MM.1S (cell line): ENCODE measurements around the gene TXLNG.

ENCODE experiments used
- EZH2 ChIP-seq: fragments of 300-600 bp; sonication (generic); optimal IDR thresholded peaks from 2 replicates; pipeline ENCODE3; 2017; ENCODE audit warnings: low read depth, mild to moderate bottlenecking, antibody characterized with exemption, low read length, mixed read lengths
- EZH2phosphoT487 ChIP-seq: fragments of 300-600 bp; sonication (generic); IDR thresholded peaks from 2 replicates; pipeline ENCODE4 v1.6.1; 2018; ENCODE audit warnings: antibody characterized with exemption, low read length
- TF ChIP-seq, protein P1 (sequence below): fragments of 300-600 bp; sonication (generic); IDR thresholded peaks from 2 replicates; pipeline ENCODE4 v1.5.1; 2016; ENCODE audit warnings: antibody characterized with exemption, low read length, mixed read lengths

DNA sequence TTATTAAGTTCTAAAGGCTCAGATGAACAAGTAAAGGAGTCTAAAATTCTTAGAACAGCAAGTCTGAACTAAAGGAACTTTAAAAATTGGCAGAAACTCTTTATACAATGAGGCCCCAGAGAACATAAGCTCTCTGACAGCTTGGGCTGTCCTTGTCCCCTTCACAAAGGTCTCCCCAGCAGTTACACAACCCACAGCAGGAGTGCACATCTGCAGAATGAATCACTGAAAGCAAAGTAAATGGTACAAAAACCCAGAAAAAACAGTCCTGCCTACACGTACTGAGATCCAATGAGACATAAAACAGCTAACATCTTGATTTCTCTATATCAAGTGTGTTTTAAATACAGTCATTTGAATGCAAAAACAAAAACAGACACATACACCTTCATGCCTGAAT lies 65.2 kb downstream of the TXLNG start:
- TF ChIP-seq EZH2phosphoT487 (no peak), EZH2 (no peak)
- TF ChIP-seq, protein P1, sequence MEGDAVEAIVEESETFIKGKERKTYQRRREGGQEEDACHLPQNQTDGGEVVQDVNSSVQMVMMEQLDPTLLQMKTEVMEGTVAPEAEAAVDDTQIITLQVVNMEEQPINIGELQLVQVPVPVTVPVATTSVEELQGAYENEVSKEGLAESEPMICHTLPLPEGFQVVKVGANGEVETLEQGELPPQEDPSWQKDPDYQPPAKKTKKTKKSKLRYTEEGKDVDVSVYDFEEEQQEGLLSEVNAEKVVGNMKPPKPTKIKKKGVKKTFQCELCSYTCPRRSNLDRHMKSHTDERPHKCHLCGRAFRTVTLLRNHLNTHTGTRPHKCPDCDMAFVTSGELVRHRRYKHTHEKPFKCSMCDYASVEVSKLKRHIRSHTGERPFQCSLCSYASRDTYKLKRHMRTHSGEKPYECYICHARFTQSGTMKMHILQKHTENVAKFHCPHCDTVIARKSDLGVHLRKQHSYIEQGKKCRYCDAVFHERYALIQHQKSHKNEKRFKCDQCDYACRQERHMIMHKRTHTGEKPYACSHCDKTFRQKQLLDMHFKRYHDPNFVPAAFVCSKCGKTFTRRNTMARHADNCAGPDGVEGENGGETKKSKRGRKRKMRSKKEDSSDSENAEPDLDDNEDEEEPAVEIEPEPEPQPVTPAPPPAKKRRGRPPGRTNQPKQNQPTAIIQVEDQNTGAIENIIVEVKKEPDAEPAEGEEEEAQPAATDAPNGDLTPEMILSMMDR, result no peak
